CD4-positive, alpha-beta T cell treated with Interleukin-17A for 1 hour (primary cell): Measurements from ENCODE around the gene LDLRAD4.

Source experiments
- DNase-seq: peaks from one replicate; pipeline ENCODE4 v3.0.0-alpha.2; 2020

The LDLRAD4 gene

DNA sequence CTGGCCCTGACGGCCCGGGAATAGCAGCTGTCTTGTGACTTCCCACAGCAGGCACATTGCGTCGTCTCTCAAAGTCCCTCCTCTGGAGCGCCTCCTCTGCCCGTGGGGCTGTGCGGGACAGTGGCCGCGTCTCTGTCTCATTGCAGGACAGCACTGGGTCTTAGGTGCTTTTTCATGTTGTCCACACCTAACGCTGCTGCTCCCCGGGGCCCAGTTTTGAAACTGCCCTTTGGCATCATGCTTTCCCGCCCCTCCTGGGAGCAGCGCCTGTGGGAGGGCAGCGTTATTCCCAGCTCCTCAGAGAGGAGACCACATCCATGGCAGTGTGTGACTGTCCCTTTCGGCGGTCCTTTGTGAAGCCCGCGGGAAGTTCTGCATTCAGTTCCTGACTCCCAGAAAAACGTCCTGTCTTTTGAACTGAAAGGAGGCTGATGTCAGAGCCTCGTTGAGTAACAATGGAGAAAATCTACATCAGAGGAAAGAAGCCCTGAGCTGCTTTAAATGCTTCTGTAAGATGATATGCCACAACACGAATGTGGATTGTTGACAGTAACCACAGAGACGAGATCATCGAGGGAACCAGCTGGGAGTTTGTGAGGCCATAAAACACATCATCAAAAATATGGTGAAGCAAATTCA, 281.8 kb downstream of the LDLRAD4 start:
- no peak for DNase-seq

GRCh38 chr18:13500869-13501542, 282.4 kb downstream of the LDLRAD4 start:
- no peak for DNase-seq

GRCh38 chr18:13501543-13501887, 283.0 kb downstream of the LDLRAD4 start:
- no peak for DNase-seq

- peak; percentile 10 for DNase-seq
Observed at GRCh38 chr18:13501891-13502290, 283.3 kb downstream of the LDLRAD4 start.

- DNase-seq = peak; percentile 7
Observed at GRCh38 chr18:13502585-13502984, 284.0 kb downstream of the LDLRAD4 start.

- no peak for DNase-seq
Observed at GRCh38 chr18:13503836-13504235, 285.3 kb downstream of the LDLRAD4 start.

GRCh38 chr18:13505780-13506345, 287.3 kb downstream of the LDLRAD4 start:
- DNase-seq = no peak

DNA sequence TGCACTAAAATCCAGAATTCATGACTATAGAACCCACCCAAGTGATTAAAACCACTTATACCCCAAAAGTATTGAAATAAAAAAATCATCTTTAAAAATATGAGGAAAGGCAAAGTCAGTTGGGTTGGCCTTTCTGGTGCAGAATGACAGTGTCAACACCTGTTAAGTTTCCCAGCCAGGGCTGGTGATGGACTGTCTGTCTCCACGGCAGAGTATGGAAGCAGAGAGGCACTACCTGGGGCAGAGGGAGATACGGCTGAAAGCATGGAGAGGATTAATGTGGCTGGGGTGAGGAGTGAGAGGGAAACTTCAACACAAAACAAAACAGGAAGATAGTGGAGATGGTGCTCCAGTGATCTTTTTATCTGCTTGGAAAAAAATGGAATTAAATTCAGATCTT, 292.0 kb downstream of the LDLRAD4 start:
- no peak for DNase-seq

- no peak for DNase-seq
Observed at GRCh38 chr18:13511961-13512577, 293.5 kb downstream of the LDLRAD4 start.

GRCh38 chr18:13513021-13513420, 294.5 kb downstream of the LDLRAD4 start:
- DNase-seq = no peak

DNA sequence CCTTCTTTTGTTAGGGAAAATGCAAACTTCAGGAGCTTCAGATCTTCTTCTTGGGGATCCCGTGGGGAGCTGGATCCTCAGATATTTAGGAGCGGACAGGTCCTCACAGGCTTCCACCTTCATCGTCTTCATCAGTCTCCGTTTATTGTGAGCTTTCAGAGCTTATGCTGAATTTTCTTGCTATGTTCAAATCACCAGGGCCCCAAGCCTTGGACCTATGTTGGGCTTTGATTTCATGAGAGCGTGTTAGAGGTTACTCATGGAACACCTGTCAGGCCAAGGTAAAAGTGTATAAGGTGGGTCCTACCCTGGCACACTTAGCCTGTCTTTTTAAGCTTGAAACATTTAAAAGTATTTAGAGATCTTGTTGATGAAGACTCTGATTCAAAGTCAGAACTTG, 294.9 kb downstream of the LDLRAD4 start:
- no peak for DNase-seq

GRCh38 chr18:13514558-13514957, 296.0 kb downstream of the LDLRAD4 start:
- no peak for DNase-seq

DNA sequence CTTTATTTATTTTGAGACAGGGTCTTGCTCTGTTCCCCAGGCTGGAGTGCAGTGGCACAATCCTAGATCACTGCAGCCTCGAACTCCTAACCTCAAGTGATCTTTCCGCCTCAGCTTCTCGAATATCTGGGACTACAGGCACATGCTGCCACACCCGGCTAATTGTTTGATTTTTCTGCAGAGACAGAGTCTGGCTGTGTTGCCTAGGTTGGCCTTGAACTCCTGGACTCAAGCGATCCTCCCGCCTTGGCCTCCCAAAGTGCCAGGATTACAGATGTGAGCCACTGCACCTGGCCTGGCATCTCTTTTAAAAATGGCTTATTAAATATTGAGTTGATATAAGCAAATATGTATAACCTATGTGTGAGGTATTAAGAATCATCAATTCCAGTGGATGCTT, 298.3 kb downstream of the LDLRAD4 start:
- no peak for DNase-seq

GRCh38 chr18:13517369-13517768, 298.8 kb downstream of the LDLRAD4 start:
- DNase-seq = no peak

GRCh38 chr18:13518382-13518781, 299.8 kb downstream of the LDLRAD4 start:
- DNase-seq = no peak

DNA sequence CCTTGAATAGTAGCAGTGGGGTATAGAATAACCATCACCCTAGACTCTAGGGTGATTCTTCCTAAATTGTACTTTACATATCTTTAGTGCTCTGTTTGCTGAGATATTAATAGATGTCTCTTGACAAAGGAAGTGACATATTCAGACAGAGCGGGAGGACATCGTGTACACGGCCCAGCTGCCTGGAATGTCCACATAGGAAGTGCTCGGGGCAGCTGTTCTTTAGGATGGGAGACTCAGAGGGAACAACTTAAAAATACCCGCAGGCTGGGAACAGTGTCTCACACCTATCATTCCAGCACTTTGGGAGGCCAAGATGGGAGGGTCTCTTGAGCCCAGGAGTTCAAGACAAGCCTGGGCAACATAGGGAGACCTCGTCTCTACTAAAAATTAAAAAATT, 301.7 kb downstream of the LDLRAD4 start:
- no peak for DNase-seq

- no peak for DNase-seq
Observed at GRCh38 chr18:13520741-13521140, 302.2 kb downstream of the LDLRAD4 start.

GRCh38 chr18:13521418-13521817, 302.9 kb downstream of the LDLRAD4 start:
- DNase-seq = no peak

GRCh38 chr18:13522256-13522655, 303.7 kb downstream of the LDLRAD4 start:
- no peak for DNase-seq

GRCh38 chr18:13522861-13523660, 304.5 kb downstream of the LDLRAD4 start:
- no peak for DNase-seq

GRCh38 chr18:13524054-13524453, 305.5 kb downstream of the LDLRAD4 start:
- DNase-seq = no peak

GRCh38 chr18:13524811-13525210, 306.3 kb downstream of the LDLRAD4 start:
- DNase-seq = no peak

- DNase-seq = no peak
Observed at GRCh38 chr18:13525381-13526029, 306.9 kb downstream of the LDLRAD4 start.
